WTC11 (cell line): ENCODE measurements around the gene RHBDD3. TPM values are rescaled to one million over a fixed set of nuclear protein-coding genes. Genes with fewer than 3 reads are reported as not detected.

Source experiments
- ATAC-seq: fragments of 200-7000 bp; cut with Tn5 transposase; 2 replicates; pipeline ENCODE4 v1.10.0; 2021; ENCODE audit warnings: mild to moderate bottlenecking, moderate library complexity
- CTCF ChIA-PET: fragments of 300-600 bp; sonication (Branson Sonifier 250); formaldehyde crosslinking; loops from one replicate; lab custom pipeline; 2021; ENCODE audit warnings: antibody characterized with exemption; lab: Charles Lee
- POLR2A ChIA-PET: fragments of 350-600 bp; sonication (Branson Sonifier 250); formaldehyde crosslinking; loops from one replicate; lab custom pipeline; 2021; ENCODE audit warnings: antibody characterized with exemption; lab: Charles Lee
- DNase-seq: peaks from one replicate; pipeline ENCODE4 v3.0.0; 2021; ENCODE audit warnings: low spot score
- H3K27ac Mint-ChIP-seq: 2 replicates; pipeline ENCODE4 v1.8.0; 2021; ENCODE audit warnings: mixed read lengths
- H3K27me3 Mint-ChIP-seq: 2 replicates; pipeline ENCODE4 v1.8.0; 2021; ENCODE audit warnings: low read depth, mild to moderate bottlenecking, moderate library complexity, mixed read lengths
- H3K36me3 Mint-ChIP-seq: 2 replicates; pipeline ENCODE4 v1.8.0; 2021; ENCODE audit warnings: mixed read lengths
- H3K4me1 Mint-ChIP-seq: 2 replicates; pipeline ENCODE4 v1.8.0; 2022; ENCODE audit warnings: mixed read lengths
- H3K4me3 Mint-ChIP-seq: 2 replicates; pipeline ENCODE4 v1.8.0; 2021; ENCODE audit warnings: mild to moderate bottlenecking, moderate library complexity, mixed read lengths
- H3K9me3 Mint-ChIP-seq: 2 replicates; pipeline ENCODE4 v1.8.0; 2021; ENCODE audit warnings: mixed read lengths
- ATF2 ChIP-seq: sonication (generic); formaldehyde crosslinking; IDR thresholded peaks from 2 replicates; pipeline ENCODE4 v1.8.1; 2022; ENCODE audit warnings: low read depth, missing genetic modification reagents, borderline replicate concordance
- ATF6 ChIP-seq: sonication (generic); formaldehyde crosslinking; IDR thresholded peaks from 2 replicates; pipeline ENCODE4 v1.8.1; 2023; ENCODE audit warnings: mild to moderate bottlenecking, missing genetic modification reagents
- CREM ChIP-seq: sonication (generic); formaldehyde crosslinking; IDR thresholded peaks from 2 replicates; pipeline ENCODE4 v1.8.1; 2022; ENCODE audit warnings: mild to moderate bottlenecking, missing genetic modification reagents, moderate library complexity
- CTCF ChIP-seq: fragments of 200-600 bp; IDR thresholded peaks from 2 replicates; pipeline ENCODE4 v1.8.0; 2022; ENCODE audit warnings: antibody characterized with exemption
- ERG ChIP-seq: fragments of 250-450 bp; sonication (Bioruptor Pico); IDR thresholded peaks from 2 replicates; pipeline ENCODE4 v1.8.0; 2021; ENCODE audit warnings: mild to moderate bottlenecking
- FOXK1 ChIP-seq: sonication (generic); formaldehyde crosslinking; IDR thresholded peaks from 2 replicates; pipeline ENCODE4 v1.8.0; 2022; ENCODE audit warnings: mild to moderate bottlenecking, moderate library complexity, missing genetic modification reagents
- FOXP1 ChIP-seq: sonication (generic); formaldehyde crosslinking; IDR thresholded peaks from 2 replicates; pipeline ENCODE4 v1.8.0; 2022; ENCODE audit warnings: missing genetic modification reagents, mild to moderate bottlenecking, moderate library complexity, borderline replicate concordance
- GABPB1 ChIP-seq: sonication (generic); formaldehyde crosslinking; IDR thresholded peaks from 2 replicates; pipeline ENCODE4 v1.8.1; 2023; ENCODE audit warnings: mild to moderate bottlenecking, missing genetic modification reagents
- IRF2 ChIP-seq: sonication (generic); formaldehyde crosslinking; IDR thresholded peaks from 2 replicates; pipeline ENCODE4 v1.8.0; 2022; ENCODE audit warnings: low read depth, missing genetic modification reagents, borderline replicate concordance
- KAT7 ChIP-seq: sonication (generic); formaldehyde crosslinking; IDR thresholded peaks from 2 replicates; pipeline ENCODE4 v1.8.1; 2023; ENCODE audit warnings: missing genetic modification reagents, mild to moderate bottlenecking, borderline replicate concordance
- NFE2L1 ChIP-seq: sonication (generic); formaldehyde crosslinking; IDR thresholded peaks from 2 replicates; pipeline ENCODE4 v1.8.1; 2023; ENCODE audit warnings: missing genetic modification reagents
- NFYB ChIP-seq: sonication (generic); formaldehyde crosslinking; conservative IDR thresholded peaks from 2 replicates; pipeline ENCODE4 v1.8.0; 2022; ENCODE audit warnings: low read depth, missing genetic modification reagents
- OVOL2 ChIP-seq: fragments of 250-450 bp; sonication (Bioruptor Pico); IDR thresholded peaks from 2 replicates; pipeline ENCODE4 v1.9.0; 2021; ENCODE audit warnings: mild to moderate bottlenecking, borderline replicate concordance
- RORB ChIP-seq: fragments of 250-450 bp; sonication (Bioruptor Pico); IDR thresholded peaks from 2 replicates; pipeline ENCODE4 v1.9.0; 2021; ENCODE audit warnings: mild to moderate bottlenecking
- SOX15 ChIP-seq: fragments of 250-450 bp; sonication (Bioruptor Pico); IDR thresholded peaks from 2 replicates; pipeline ENCODE4 v1.9.0; 2021; ENCODE audit warnings: mild to moderate bottlenecking
- SP1 ChIP-seq: sonication (generic); formaldehyde crosslinking; conservative IDR thresholded peaks from 2 replicates; pipeline ENCODE4 v1.8.1; 2022; ENCODE audit warnings: missing genetic modification reagents
- TP53 ChIP-seq: sonication (generic); formaldehyde crosslinking; IDR thresholded peaks from 2 replicates; pipeline ENCODE4 v1.8.1; 2023; ENCODE audit warnings: mild to moderate bottlenecking, missing genetic modification reagents
- ZBTB43 ChIP-seq: sonication (generic); formaldehyde crosslinking; IDR thresholded peaks from 2 replicates; pipeline ENCODE4 v1.8.1; 2023; ENCODE audit warnings: mild to moderate bottlenecking, missing genetic modification reagents
- ZNF121 ChIP-seq: sonication (generic); formaldehyde crosslinking; IDR thresholded peaks from 2 replicates; pipeline ENCODE4 v1.8.0; 2023; ENCODE audit warnings: missing genetic modification reagents
- ZNF425 ChIP-seq: fragments of 250-450 bp; sonication (Bioruptor Pico); conservative IDR thresholded peaks from 2 replicates; pipeline ENCODE4 v1.9.0; 2021; ENCODE audit warnings: mild to moderate bottlenecking
- total RNA-seq: library from RNA; stranded (reverse); gene quantifications from 3 replicates; pipeline ENCODE4 v1.2.3, GENCODE V29; 2021

The RHBDD3 gene
- total RNA-seq, 1 experiment from 2014 or later = 77.9 TPM

- 0 out of 2 replicates have a peak, but pooled peaks have one; percentile 52 for TF ChIP-seq ERG (CRISPR knock-in tag)
- TF ChIP-seq FOXP1 = no peak
- no peak for TF ChIP-seq SP1 (CRISPR knock-in tag)
- TF ChIP-seq KAT7 = 0 out of 2 replicates have a peak, but pooled peaks have one; percentile 54
- TF ChIP-seq OVOL2 (CRISPR knock-in tag) = no peak
- TF ChIP-seq CREM = 0 out of 2 replicates have a peak, but pooled peaks have one; percentile 23
- TF ChIP-seq FOXK1 (CRISPR knock-in tag) = no peak
- no peak for TF ChIP-seq GABPB1 (CRISPR knock-in tag)
- TF ChIP-seq ATF6 = no peak
- no peak for TF ChIP-seq RORB (CRISPR knock-in tag)
- TF ChIP-seq ZNF425 (CRISPR knock-in tag) = no peak
- no peak for TF ChIP-seq IRF2
- no peak for TF ChIP-seq SOX15 (CRISPR knock-in tag)
- no peak for TF ChIP-seq CTCF
- TF ChIP-seq ATF2 (CRISPR knock-in tag) = no peak
- no peak for TF ChIP-seq NFE2L1 (CRISPR knock-in tag)
Measured at GRCh38 chr22:29267462-29267857, 321 bp downstream of the RHBDD3 start (continued).

- ChIA-PET POLR2A (interaction anchor here (1.3 kb wide), 1 partner anchor 61 kb away, joined by 6 read pairs; the partner anchor contains the start of gene EMID1), CTCF (interaction anchor here (0.8 to 1.7 kb wide), 7 partner anchors 7 to 113 kb away, joined by 3 to 10 read pairs (median 4); no protein-coding TSS in a partner anchor)
- Mint-ChIP-seq H3K36me3 (peaks cover 35% of the 10 kb centered on the region), H3K4me3 (peak overlapping the region; percentile 85), H3K27ac (peak overlapping the region; percentile 73), H3K9me3 (no peaks in the 10 kb centered on the region), H3K27me3 (peaks cover 4% of the 10 kb centered on the region), H3K4me1 (peaks cover 35% of the 10 kb centered on the region)
- no peak; the same call in 1 of the 2 replicates for TF ChIP-seq ZNF121
- peak; percentile 36; the same call in 1 of the 2 replicates for TF ChIP-seq ZBTB43 (CRISPR knock-in tag)
- TF ChIP-seq TP53 = no peak
- TF ChIP-seq NFYB = no peak
- DNase-seq = no peak
- no peak for ATAC-seq
Measured at GRCh38 chr22:29266564-29267461, 968 bp downstream of the RHBDD3 start.
